ENCODE results near the gene ALKBH6. TPM values are rescaled to one million over a fixed set of nuclear protein-coding genes. Genes with fewer than 3 reads are reported as not detected.
A peak's percentile ranks its signal among the peaks of the same experiment; 100 is the strongest.

ALKBH6 gene
- total RNA-seq, 3 donors from 2014 or later (not counting 1 experiment from before 2014, with no cell fraction given), result 39.0 to 57.3 (median 48.1) TPM

DNA sequence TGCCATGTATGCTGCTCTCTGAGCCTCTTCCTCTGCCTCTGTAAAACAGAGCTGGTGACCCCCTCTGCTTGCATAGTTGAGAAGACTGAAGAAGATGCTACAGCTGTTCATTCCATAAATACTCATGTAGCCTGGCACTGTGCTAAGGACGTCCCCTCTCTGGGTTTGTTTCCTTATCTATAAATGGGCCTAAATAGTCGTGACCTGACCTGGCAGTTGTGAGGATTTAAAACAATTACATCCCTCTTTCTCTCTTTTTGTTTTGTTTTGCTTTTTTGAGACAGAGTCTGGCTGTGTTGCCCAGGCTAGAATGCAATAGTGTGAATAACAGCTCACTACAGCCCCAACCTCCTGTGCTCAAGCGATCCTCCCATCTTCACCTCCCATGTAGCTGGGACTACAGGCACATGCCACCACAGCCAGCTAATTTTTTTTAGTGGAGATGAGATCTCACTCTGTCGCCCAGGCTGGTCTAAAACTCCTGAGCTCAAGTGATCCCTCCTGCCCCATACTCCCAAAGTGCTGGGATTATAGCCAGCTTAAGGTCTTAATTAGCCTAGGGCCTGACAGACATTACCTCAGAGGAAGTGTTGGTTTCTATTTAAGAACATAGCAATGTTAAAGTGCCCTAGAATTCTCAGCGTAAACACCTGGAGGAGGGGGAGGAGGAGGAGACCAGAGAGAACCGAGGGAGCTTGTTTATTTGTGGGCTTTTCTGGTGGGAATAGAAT lies 45.3 kb upstream of the ALKBH6 start:
- H3K36me3 Mint-ChIP-seq, result no peaks in the 10 kb centered on the region
- Histone ChIP-seq H3K27me3 (ENCODE audit: control insufficient read depth, insufficient read depth, low read length) (no peaks in the 10 kb centered on the region), H3K4me3 (ENCODE audit: low read length) (no peak overlapping the region), H3K36me3 (ENCODE audit: control insufficient read depth, insufficient read depth, low read length) (no peaks in the 10 kb centered on the region), H3K9me3 (ENCODE audit: control insufficient read depth, insufficient read depth, low read length) (no peaks in the 10 kb centered on the region), H3K27ac (ENCODE audit: low read length) (no peak overlapping the region), H3K4me1 (ENCODE audit: control insufficient read depth, insufficient read depth, low read length) (peaks cover 9% of the 10 kb centered on the region)
- ATAC-seq (no peak), DNase-seq (no peak)
- TF ChIP-seq, protein P1, sequence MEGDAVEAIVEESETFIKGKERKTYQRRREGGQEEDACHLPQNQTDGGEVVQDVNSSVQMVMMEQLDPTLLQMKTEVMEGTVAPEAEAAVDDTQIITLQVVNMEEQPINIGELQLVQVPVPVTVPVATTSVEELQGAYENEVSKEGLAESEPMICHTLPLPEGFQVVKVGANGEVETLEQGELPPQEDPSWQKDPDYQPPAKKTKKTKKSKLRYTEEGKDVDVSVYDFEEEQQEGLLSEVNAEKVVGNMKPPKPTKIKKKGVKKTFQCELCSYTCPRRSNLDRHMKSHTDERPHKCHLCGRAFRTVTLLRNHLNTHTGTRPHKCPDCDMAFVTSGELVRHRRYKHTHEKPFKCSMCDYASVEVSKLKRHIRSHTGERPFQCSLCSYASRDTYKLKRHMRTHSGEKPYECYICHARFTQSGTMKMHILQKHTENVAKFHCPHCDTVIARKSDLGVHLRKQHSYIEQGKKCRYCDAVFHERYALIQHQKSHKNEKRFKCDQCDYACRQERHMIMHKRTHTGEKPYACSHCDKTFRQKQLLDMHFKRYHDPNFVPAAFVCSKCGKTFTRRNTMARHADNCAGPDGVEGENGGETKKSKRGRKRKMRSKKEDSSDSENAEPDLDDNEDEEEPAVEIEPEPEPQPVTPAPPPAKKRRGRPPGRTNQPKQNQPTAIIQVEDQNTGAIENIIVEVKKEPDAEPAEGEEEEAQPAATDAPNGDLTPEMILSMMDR (IDR thresholded peaks at IDR 0.05), result no peak
- no peaks in the 10 kb centered on the region for H3K9me3 Mint-ChIP-seq
- intact Hi-C loops (cut with micrococcal nuclease), result no loop called here
- WGBS (ENCODE audit: insufficient coverage), result 97% methylated on average over 4 of the region's 6 CpGs
- no peaks in the 10 kb centered on the region for H3K27me3 Mint-ChIP-seq (ENCODE audit: low read depth in 2 of 2)
- H3K4me3 Mint-ChIP-seq, result no peak overlapping the region
- H3K4me1 Mint-ChIP-seq, result peaks cover 7 to 12% of the 10 kb centered on the region in 2 donors
- no peak overlapping the region for H3K27ac Mint-ChIP-seq

DNA sequence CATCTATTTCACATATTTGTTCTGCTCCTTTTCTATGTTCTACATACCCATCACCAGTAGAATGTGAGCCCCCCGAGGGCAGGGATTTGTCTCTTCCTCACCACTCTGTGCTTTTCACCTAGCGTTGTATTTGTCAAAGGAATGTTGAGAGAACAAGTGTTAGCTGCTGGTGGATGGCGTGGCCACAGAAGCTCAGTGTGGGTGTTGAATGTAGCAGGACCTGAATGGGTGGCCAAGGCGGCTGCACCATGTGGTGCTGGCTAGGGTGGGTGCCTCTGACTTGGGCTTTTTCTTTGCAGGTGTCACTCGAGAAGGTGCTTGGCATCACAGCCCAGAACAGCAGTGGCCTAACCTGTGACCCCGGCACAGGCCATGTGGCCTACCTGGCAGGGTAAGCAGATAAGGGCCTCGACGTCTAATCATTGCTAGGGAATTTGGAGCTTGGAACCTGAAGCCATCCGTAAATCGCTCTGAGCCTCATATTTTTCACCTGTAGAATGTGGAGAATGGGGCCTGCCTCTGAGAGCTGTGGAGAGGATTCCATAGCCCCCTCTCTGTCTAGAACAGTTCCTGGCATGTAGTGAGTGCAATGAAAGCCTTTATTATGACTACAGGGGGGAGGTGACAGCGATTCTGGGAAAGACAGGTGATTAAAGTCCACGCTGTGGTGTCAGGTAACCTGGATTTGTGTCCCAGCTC lies 44.6 kb upstream of the ALKBH6 start:
- ATAC-seq (no peak), DNase-seq (no peak)
- Histone ChIP-seq H3K36me3 (ENCODE audit: control insufficient read depth, insufficient read depth, low read length) (no peaks in the 10 kb centered on the region), H3K4me3 (ENCODE audit: low read length) (no peak overlapping the region), H3K27me3 (ENCODE audit: control insufficient read depth, insufficient read depth, low read length) (no peaks in the 10 kb centered on the region), H3K4me1 (ENCODE audit: control insufficient read depth, insufficient read depth, low read length) (peaks cover 11% of the 10 kb centered on the region), H3K27ac (ENCODE audit: low read length) (no peak overlapping the region), H3K9me3 (ENCODE audit: control insufficient read depth, insufficient read depth, low read length) (no peaks in the 10 kb centered on the region)
- Mint-ChIP-seq H3K27ac (no peak overlapping the region), H3K4me1 (peaks cover 12 to 20% of the 10 kb centered on the region in 2 donors), H3K9me3 (no peaks in the 10 kb centered on the region), H3K4me3 (no peak overlapping the region), H3K27me3 (ENCODE audit: low read depth in 2 of 2) (no peaks in the 10 kb centered on the region), H3K36me3 (no peaks in the 10 kb centered on the region)
- TF ChIP-seq, protein P1 (IDR thresholded peaks at IDR 0.05), result no peak
- intact Hi-C loops (cut with micrococcal nuclease), result no loop called here
- WGBS (ENCODE audit: insufficient coverage), result 94% methylated on average over 11 of the region's 12 CpGs

DNA sequence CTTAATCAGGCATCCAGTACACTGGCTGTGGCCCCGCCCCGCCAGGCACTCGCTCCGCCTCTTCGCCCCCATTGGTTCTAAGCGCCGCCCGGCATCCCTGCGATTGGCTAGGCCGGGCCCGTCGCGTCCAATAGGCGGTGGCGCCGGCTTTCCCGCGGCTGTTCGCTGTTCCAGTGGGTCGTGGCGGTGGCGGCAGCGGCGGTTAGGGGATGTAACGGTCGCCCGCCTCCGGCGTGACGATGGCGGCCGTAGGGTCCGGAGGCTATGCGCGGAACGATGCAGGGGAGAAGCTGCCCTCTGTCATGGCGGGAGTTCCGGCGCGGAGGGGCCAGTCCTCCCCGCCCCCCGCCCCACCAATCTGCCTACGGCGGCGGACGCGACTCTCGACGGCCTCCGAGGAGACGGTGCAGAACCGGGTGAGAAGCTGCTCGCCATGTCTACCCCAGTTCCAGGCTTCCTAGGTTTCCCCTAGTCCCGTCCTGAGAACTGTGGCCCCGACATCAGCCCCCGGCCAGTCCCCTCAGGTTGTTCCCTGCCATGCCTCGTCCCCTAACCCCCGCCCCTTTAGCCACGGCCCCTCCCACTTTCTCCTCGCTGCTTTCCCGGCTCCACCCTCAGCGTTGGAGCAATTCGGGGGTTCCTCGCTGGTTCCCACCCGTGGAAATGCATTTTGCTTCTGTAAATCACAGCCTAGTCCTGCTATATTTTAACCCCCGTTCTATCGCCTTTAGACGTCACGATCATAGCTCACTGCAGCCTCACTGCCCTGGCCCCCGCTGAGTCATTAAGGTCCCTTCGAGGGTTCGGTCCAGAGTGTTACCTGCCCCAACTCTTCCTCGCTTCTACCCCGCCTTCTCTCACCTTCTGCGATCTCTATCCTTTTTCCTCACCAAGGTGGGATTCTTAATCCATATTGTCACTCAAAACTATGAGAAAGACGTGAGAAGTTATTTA lies 41.0 kb upstream of the ALKBH6 start, which contains the start of gene WDR62:
Gene WDR62 (plus strand): TSS at position 165 of the 954 bp plus-strand sequence. CDS start 75 bp downstream, at position 240.
- TF ChIP-seq, protein P1 (IDR thresholded peaks at IDR 0.05), result peak; percentile 26
- peaks cover 26 to 29% of the 10 kb centered on the region in 2 donors for H3K4me1 Mint-ChIP-seq
- whole genome bisulfite sequencing (ENCODE audit: insufficient coverage), result under 1% methylated on average over 76 of the region's 76 CpGs
- no peaks in the 10 kb centered on the region for H3K9me3 Mint-ChIP-seq
- peak within 1 kb of the TSS; percentile 98 for H3K4me3 Mint-ChIP-seq
- H3K36me3 Mint-ChIP-seq, result no peaks in the 10 kb centered on the region
- H3K4me3 ChIP-seq (ENCODE audit: low read length), result peak within 1 kb of the TSS; percentile 85
- ATAC-seq (peak; percentile 71 to 85 (median 75)), DNase-seq (peak; percentile 95)
- intact Hi-C loops (cut with micrococcal nuclease), result loop anchor here (1.0 to 5.0 kb wide), 6 partner anchors 41 to 159 kb away; partner anchors contain the start of genes ALKBH6, SDHAF1, TBCB and ZNF565
- H3K27me3 ChIP-seq (ENCODE audit: control insufficient read depth, insufficient read depth, low read length), result no peaks in the 10 kb centered on the region
- H3K9me3 ChIP-seq (ENCODE audit: control insufficient read depth, insufficient read depth, low read length), result no peaks in the 10 kb centered on the region
- H3K27me3 Mint-ChIP-seq (ENCODE audit: low read depth in 2 of 2), result no peaks in the 10 kb centered on the region
- peaks cover 18% of the 10 kb centered on the region for H3K4me1 ChIP-seq (ENCODE audit: control insufficient read depth, insufficient read depth, low read length)
- no peaks in the 10 kb centered on the region for H3K36me3 ChIP-seq (ENCODE audit: control insufficient read depth, insufficient read depth, low read length)
- H3K27ac Mint-ChIP-seq, result peak within 1 kb of the TSS; percentile 93 to 94
- peak within 1 kb of the TSS; percentile 90 for H3K27ac ChIP-seq (ENCODE audit: low read length)

Measured in natural killer cell (primary cell).